ENCODE results near the gene PRKN. TPM values are rescaled to one million over a fixed set of nuclear protein-coding genes. Genes with fewer than 3 reads are reported as not detected.

PRKN gene
- total and polyA plus RNA-seq, 2 experiments from 2014 or later: 0.10 to 0.84 TPM

DNA sequence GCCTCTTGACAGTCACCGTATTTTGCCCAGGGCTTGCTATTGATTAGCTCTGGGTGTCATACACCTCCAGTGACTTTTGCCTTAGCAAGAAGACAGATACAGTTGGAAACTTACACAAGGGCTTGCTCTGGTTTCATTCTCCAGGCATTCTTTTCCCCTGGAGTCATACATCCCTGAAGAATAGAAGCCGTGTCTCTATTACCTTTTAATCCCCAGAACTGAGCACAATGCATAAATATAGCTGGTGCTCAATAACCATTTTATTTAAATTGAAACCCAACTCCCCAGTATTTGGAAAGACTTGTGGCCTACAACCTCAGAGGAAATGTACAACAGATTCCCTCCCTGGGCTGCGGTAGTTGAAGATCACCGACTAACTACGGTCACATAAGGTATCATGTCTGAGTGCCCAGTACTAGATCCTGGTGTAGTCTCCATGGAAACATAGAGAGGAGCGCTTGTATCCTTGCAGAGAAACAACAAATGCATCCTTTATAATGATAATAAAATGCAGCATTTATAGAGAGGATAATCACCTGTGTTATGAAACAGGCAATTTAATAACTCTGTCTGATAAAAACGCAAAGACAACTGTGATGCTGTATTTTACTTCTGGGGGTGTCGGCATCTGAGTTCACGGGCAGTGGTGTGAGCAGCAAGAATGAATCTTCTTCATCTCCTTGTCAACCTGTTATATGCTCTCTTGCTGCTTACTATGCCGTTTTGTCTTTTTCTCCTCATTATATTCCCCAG is 1052.5 kb downstream of the PRKN start:
- no peak overlapping the region for H3K4me3 Mint-ChIP-seq

More for the DNA sequence above, 1052.5 kb downstream of the PRKN start:
- TF ChIP-seq, protein P1, sequence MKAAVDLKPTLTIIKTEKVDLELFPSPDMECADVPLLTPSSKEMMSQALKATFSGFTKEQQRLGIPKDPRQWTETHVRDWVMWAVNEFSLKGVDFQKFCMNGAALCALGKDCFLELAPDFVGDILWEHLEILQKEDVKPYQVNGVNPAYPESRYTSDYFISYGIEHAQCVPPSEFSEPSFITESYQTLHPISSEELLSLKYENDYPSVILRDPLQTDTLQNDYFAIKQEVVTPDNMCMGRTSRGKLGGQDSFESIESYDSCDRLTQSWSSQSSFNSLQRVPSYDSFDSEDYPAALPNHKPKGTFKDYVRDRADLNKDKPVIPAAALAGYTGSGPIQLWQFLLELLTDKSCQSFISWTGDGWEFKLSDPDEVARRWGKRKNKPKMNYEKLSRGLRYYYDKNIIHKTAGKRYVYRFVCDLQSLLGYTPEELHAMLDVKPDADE (IDR thresholded peaks at IDR 0.05): no peak
- TF ChIP-seq CREB1 (CRISPR knock-in tag; IDR thresholded peaks at IDR 0.05; ENCODE audit: low read depth): no peak
- TF ChIP-seq ZNF114 (CRISPR knock-in tag; IDR thresholded peaks at IDR 0.05): no peak
- TF ChIP-seq, protein P2, sequence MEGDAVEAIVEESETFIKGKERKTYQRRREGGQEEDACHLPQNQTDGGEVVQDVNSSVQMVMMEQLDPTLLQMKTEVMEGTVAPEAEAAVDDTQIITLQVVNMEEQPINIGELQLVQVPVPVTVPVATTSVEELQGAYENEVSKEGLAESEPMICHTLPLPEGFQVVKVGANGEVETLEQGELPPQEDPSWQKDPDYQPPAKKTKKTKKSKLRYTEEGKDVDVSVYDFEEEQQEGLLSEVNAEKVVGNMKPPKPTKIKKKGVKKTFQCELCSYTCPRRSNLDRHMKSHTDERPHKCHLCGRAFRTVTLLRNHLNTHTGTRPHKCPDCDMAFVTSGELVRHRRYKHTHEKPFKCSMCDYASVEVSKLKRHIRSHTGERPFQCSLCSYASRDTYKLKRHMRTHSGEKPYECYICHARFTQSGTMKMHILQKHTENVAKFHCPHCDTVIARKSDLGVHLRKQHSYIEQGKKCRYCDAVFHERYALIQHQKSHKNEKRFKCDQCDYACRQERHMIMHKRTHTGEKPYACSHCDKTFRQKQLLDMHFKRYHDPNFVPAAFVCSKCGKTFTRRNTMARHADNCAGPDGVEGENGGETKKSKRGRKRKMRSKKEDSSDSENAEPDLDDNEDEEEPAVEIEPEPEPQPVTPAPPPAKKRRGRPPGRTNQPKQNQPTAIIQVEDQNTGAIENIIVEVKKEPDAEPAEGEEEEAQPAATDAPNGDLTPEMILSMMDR (conservative IDR thresholded peaks at IDR 0.05; ENCODE audit: low read depth in 2 of 2): no peak
- TF ChIP-seq ZNF331 (CRISPR knock-in tag; IDR thresholded peaks at IDR 0.05; ENCODE audit: low read depth): no peak
- TF ChIP-seq POLR2AphosphoS5 (IDR thresholded peaks at IDR 0.05; ENCODE audit: low read depth): no peak
- TF ChIP-seq, protein P3, sequence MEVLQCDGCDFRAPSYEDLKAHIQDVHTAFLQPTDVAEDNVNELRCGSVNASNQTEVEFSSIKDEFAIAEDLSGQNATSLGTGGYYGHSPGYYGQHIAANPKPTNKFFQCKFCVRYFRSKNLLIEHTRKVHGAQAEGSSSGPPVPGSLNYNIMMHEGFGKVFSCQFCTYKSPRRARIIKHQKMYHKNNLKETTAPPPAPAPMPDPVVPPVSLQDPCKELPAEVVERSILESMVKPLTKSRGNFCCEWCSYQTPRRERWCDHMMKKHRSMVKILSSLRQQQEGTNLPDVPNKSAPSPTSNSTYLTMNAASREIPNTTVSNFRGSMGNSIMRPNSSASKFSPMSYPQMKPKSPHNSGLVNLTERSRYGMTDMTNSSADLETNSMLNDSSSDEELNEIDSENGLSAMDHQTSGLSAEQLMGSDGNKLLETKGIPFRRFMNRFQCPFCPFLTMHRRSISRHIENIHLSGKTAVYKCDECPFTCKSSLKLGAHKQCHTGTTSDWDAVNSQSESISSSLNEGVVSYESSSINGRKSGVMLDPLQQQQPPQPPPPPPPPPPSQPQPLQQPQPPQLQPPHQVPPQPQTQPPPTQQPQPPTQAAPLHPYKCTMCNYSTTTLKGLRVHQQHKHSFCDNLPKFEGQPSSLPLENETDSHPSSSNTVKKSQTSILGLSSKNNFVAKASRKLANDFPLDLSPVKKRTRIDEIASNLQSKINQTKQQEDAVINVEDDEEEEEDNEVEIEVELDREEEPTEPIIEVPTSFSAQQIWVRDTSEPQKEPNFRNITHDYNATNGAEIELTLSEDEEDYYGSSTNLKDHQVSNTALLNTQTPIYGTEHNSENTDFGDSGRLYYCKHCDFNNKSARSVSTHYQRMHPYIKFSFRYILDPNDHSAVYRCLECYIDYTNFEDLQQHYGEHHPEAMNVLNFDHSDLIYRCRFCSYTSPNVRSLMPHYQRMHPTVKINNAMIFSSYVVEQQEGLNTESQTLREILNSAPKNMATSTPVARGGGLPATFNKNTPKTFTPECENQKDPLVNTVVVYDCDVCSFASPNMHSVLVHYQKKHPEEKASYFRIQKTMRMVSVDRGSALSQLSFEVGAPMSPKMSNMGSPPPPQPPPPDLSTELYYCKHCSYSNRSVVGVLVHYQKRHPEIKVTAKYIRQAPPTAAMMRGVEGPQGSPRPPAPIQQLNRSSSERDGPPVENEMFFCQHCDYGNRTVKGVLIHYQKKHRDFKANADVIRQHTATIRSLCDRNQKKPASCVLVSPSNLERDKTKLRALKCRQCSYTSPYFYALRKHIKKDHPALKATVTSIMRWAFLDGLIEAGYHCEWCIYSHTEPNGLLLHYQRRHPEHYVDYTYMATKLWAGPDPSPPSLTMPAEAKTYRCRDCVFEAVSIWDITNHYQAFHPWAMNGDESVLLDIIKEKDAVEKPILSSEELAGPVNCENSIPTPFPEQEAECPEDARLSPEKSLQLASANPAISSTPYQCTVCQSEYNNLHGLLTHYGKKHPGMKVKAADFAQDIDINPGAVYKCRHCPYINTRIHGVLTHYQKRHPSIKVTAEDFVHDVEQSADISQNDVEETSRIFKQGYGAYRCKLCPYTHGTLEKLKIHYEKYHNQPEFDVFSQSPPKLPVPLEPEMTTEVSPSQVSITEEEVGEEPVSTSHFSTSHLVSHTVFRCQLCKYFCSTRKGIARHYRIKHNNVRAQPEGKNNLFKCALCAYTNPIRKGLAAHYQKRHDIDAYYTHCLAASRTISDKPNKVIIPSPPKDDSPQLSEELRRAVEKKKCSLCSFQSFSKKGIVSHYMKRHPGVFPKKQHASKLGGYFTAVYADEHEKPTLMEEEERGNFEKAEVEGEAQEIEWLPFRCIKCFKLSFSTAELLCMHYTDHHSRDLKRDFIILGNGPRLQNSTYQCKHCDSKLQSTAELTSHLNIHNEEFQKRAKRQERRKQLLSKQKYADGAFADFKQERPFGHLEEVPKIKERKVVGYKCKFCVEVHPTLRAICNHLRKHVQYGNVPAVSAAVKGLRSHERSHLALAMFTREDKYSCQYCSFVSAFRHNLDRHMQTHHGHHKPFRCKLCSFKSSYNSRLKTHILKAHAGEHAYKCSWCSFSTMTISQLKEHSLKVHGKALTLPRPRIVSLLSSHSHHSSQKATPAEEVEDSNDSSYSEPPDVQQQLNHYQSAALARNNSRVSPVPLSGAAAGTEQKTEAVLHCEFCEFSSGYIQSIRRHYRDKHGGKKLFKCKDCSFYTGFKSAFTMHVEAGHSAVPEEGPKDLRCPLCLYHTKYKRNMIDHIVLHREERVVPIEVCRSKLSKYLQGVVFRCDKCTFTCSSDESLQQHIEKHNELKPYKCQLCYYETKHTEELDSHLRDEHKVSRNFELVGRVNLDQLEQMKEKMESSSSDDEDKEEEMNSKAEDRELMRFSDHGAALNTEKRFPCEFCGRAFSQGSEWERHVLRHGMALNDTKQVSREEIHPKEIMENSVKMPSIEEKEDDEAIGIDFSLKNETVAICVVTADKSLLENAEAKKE (CRISPR knock-in tag; IDR thresholded peaks at IDR 0.05): no peak
- TF ChIP-seq EZH2 (IDR thresholded peaks at IDR 0.05; ENCODE audit: low read depth, unreplicated experiment): no peak
- no peak for TF ChIP-seq NANOG (IDR thresholded peaks at IDR 0.05; ENCODE audit: borderline replicate concordance)
- TF ChIP-seq, protein P4, sequence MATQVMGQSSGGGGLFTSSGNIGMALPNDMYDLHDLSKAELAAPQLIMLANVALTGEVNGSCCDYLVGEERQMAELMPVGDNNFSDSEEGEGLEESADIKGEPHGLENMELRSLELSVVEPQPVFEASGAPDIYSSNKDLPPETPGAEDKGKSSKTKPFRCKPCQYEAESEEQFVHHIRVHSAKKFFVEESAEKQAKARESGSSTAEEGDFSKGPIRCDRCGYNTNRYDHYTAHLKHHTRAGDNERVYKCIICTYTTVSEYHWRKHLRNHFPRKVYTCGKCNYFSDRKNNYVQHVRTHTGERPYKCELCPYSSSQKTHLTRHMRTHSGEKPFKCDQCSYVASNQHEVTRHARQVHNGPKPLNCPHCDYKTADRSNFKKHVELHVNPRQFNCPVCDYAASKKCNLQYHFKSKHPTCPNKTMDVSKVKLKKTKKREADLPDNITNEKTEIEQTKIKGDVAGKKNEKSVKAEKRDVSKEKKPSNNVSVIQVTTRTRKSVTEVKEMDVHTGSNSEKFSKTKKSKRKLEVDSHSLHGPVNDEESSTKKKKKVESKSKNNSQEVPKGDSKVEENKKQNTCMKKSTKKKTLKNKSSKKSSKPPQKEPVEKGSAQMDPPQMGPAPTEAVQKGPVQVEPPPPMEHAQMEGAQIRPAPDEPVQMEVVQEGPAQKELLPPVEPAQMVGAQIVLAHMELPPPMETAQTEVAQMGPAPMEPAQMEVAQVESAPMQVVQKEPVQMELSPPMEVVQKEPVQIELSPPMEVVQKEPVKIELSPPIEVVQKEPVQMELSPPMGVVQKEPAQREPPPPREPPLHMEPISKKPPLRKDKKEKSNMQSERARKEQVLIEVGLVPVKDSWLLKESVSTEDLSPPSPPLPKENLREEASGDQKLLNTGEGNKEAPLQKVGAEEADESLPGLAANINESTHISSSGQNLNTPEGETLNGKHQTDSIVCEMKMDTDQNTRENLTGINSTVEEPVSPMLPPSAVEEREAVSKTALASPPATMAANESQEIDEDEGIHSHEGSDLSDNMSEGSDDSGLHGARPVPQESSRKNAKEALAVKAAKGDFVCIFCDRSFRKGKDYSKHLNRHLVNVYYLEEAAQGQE (IDR thresholded peaks at IDR 0.05; ENCODE audit: unreplicated experiment): no peak
- ATAC-seq (no peak), DNase-seq (ENCODE audit: low spot score) (no peak)
- peaks cover 1% of the 10 kb centered on the region for H3K27me3 Mint-ChIP-seq (ENCODE audit: insufficient read depth, low read depth, poor library complexity)
- no peak overlapping the region for H3K4me3 ChIP-seq
- no peak overlapping the region for H3K27ac Mint-ChIP-seq
- no peaks in the 10 kb centered on the region for H3F3A ChIP-seq (replicated peaks; ENCODE audit: low read depth)
- H3K79me2 ChIP-seq (replicated peaks; ENCODE audit: insufficient read depth): no peaks in the 10 kb centered on the region
- H3K9me2 ChIP-seq (ENCODE audit: insufficient read depth): no peaks in the 10 kb centered on the region
- H3K4me2 ChIP-seq: no peak overlapping the region
- H4K20me1 ChIP-seq (replicated peaks; ENCODE audit: insufficient read depth): no peaks in the 10 kb centered on the region
- no peaks in the 10 kb centered on the region for H3K36me3 ChIP-seq (ENCODE audit: insufficient read depth)
- H3K27ac ChIP-seq (ENCODE audit: low read depth): no peak overlapping the region
- H3K27me3 ChIP-seq (ENCODE audit: insufficient read depth): no peaks in the 10 kb centered on the region
- H3K36me3 Mint-ChIP-seq (ENCODE audit: low read depth): no peaks in the 10 kb centered on the region
- no peak overlapping the region for H2AFZ ChIP-seq
- H3K4me1 Mint-ChIP-seq: no peaks in the 10 kb centered on the region
- no peaks in the 10 kb centered on the region for H3K4me1 ChIP-seq (ENCODE audit: insufficient read depth)
- no peaks in the 10 kb centered on the region for H3K9me3 Mint-ChIP-seq

Measured in GM23338 (cell line).